NCI-H446 (cell line): ENCODE results near the gene BAAT.
"Not testable (repeated sequence)": the region's sequence is repeated elsewhere in the genome, so short reads cannot be mapped to it uniquely, and the experiment has no call there.

Source experiments
- DNase-seq, 2 experiments: peaks; one replicate each; lab custom pipeline; 2025; lab: John Stamatoyannopoulos, UW

The BAAT gene

GRCh38 chr9:101384873-101385536 lies at the start of gene BAAT:
Gene BAAT, minus strand, starts transcription at chr9:101385006. Its CDS starts 13,602 bp downstream, at chr9:101371404.
- not testable (repeated sequence) for DNase-seq

GRCh38 chr9:101433229-101433628 lies 48.4 kb upstream of the BAAT start:
- DNase-seq: no peak

- no peak for DNase-seq
These were observed 47.9 kb upstream of the BAAT start for GRCh38 chr9:101432740-101433139.

GRCh38 chr9:101432171-101432570 lies 47.4 kb upstream of the BAAT start:
- no peak for DNase-seq

GRCh38 chr9:101429736-101430135 lies 44.9 kb upstream of the BAAT start:
- DNase-seq: no peak

- DNase-seq: no peak
These were observed 44.1 kb upstream of the BAAT start for GRCh38 chr9:101428909-101429308.

- DNase-seq: no peak
These were observed 43.3 kb upstream of the BAAT start for GRCh38 chr9:101427957-101428655.

- DNase-seq: no peak
These were observed 42.6 kb upstream of the BAAT start for GRCh38 chr9:101427358-101427757.

- no peak for DNase-seq
These were observed 36.9 kb upstream of the BAAT start for GRCh38 chr9:101421653-101422065.

- DNase-seq: no peak
These were observed 35.1 kb upstream of the BAAT start for GRCh38 chr9:101419863-101420262.

GRCh38 chr9:101418518-101419430 lies 34.0 kb upstream of the BAAT start:
- no peak for DNase-seq

- DNase-seq: no peak
These were observed 33.2 kb upstream of the BAAT start for GRCh38 chr9:101417977-101418376.

GRCh38 chr9:101417389-101417788 lies 32.6 kb upstream of the BAAT start:
- no peak for DNase-seq

- DNase-seq: no peak
These were observed 30.8 kb upstream of the BAAT start for GRCh38 chr9:101415578-101415977.

GRCh38 chr9:101414839-101415238 lies 30.0 kb upstream of the BAAT start:
- no peak for DNase-seq

- DNase-seq: no peak
These were observed 24.3 kb upstream of the BAAT start for GRCh38 chr9:101409079-101409477.

GRCh38 chr9:101408374-101409078 lies 23.7 kb upstream of the BAAT start:
- no peak for DNase-seq

GRCh38 chr9:101403516-101404285 lies 18.9 kb upstream of the BAAT start:
- DNase-seq: no peak

- DNase-seq: peak in 1 of 2 experiments; percentile 1
These were observed 15.3 kb upstream of the BAAT start for GRCh38 chr9:101400120-101400519.

- no peak for DNase-seq
These were observed 14.8 kb upstream of the BAAT start for GRCh38 chr9:101399643-101399970.

- DNase-seq: peak in 1 of 2 experiments; percentile 2
These were observed 14.3 kb upstream of the BAAT start for GRCh38 chr9:101398930-101399642.
